DMS114 treated with DMSO at 0.1 percent for 48 hours (cell line): Measurements from ENCODE around the gene KAZALD1.

Experiments
- DNase-seq: peaks from one replicate; lab custom pipeline; 2025; ENCODE audit not compliant: unreplicated experiment; lab: John Stamatoyannopoulos, UW

The KAZALD1 gene

DNA sequence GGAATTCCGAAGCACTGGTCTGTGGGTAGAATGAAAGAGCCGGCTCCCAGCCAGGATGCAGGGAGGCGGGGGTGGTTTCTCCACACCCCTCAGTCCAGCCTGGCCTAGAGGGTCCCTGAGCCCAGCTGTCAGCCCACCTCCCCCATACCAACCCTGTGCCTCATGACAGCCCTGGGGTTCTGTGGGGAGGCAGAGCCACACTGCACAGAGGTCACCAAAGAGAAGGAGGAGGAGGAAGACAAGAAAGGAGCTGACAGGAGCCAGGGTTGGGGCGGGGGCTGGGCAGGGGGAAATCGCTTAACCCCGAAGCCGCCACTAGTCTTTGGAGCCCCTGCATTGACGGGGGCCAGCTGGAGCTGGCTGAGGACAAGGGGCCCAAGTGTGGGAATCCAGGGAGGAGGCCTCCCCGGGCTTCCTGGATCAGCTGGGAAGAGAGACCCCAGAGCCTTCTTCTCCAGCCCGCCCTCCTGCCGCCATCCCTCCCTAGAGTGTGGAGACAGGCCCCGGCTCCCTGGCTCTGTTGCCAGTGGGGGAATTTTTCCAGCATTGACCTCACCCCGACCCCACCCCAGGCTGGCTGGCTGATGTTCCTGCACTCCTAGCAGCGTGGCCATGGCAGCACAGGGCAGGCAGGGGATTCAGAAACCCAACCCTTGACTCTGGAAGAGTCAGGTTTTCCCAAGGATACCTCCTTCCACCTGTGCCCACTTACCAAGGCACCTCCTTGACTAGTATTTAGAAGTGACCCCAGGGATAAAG lies 32.5 kb downstream of the KAZALD1 start:
- DNase-seq, result no peak

DNA sequence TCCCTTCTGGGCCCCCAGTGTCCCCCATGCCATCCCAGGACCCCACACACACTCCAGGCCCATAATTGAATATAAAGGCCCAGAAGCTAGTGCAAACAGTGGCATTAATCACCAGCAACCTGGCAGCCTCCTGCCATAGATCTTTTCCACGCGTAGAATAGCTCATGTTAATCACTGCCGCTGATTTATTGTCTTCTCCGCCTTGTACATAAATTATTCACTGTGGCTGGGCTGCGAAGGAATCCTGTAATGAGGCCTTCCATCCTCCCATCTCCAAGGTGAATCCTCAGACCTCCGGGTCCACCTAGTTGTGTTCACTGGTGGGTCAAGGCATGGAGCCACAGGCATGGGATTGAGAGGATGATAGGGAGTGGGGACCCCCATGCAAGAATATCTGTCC lies 33.2 kb downstream of the KAZALD1 start:
- DNase-seq, result no peak

DNA sequence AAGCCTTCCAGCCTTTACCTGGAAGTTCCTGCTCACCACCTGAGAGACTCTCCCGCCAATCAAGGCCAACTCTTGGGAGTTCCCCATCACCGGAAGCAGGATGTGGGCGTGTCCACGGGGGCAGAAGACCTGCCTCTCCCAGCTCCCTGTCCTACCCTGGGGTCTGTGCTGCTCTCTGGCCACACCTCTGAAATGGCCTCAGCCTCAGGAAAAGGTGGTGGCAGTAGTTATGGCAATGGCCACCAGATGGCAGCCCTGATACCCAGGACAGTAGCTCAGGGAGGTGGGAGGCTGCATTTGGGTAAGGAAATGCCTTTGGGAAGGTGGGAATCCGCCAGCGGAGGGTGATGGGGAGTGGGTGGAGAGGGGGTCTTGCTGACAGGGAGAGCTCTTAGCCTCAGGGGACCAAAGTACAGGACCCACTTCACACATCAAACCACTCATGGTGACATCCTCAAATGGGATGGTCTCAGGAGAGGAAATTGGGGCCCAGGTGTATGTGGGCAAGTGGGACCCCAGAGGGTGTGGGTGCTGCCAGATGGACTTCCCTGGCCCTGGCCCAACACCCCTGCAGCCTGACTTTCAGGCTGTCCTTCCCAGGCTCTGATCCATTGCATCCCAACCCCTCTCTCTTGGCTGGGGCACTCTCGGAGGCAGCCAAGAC lies 33.9 kb downstream of the KAZALD1 start:
- peak; percentile 80 for DNase-seq

DNA sequence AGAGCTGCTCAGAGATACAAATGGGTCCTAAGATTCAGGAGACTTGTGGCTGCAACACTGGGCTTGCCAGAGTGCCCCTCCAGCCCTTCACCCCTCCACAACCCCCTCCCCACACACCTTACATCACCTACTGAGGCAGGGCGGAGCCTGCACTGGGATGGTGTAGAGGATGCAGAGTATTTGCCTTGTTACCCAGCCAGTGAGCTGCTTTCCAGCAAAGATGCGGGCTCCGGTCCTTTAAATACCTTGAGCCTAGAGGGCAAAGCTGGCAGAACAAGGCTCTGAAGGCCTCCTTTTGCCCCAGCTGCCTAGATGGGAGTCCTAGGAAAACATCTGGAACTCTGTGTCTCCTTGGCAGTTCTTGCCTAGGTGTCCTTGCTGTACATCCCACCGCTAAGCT lies 34.6 kb downstream of the KAZALD1 start:
- DNase-seq, result no peak

DNA sequence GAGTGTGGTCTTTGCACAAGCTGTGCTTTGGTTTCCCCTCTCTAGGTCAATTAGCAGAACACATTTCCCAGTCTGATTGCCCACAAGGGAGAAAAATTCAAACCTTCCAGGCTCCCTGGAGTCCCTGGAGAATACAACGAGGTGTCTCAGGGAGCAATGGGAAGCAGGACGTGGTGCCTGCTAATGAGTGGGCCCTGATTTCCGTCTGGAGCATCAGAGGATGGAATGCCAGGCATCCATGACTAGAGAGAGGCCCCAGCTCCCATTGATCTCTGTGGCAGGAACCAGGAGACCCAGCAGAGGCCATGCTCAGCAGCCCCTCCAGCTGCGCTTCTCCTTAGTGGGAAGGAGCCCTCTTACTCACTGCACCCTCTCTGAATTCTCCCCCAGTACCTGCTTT lies 36.1 kb downstream of the KAZALD1 start:
- DNase-seq, result no peak

DNA sequence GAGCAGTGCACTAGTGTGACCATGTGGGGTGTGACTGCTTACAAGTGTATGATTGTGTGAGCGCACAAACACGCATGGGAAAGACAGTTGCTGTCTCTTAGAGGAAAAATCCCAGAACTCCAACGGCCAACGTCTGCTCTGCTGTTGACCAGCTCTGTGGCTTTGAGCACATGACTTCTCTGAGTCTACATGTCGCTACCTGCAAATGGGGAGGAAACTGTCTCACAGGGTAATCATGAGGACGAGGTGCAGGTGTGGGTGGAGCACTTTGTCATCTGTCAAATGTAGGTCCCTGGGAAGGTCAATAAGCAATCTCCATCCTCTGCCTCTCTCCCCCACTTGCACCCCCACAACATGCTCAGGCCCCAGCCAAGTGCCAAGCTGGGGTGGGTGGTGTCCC lies 38.1 kb downstream of the KAZALD1 start:
- no peak for DNase-seq

DNA sequence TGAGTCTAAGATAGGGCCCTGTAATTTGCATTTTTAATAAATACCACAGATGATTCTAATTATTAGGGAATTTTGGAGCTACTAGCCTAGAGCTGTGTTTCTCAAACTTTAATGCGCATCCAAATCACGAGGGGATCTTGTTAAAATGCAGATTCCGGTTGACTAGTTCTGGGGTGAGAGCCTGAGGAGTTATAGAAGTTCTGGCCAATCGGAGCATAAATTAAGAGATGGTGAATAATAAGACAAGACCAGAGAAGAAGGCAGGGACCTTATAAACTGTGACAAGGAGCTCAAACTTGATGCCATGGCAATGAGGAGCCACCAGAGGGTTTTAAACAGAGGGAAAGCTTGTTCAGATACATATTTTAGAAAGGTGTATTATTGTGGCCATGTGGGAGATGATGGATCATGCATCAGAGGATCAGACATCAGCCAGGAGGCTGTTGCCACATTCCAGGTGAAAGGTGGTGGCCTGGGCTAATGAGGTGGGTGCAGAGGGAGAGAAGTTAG lies 39.6 kb downstream of the KAZALD1 start:
- DNase-seq, result no peak

DNA sequence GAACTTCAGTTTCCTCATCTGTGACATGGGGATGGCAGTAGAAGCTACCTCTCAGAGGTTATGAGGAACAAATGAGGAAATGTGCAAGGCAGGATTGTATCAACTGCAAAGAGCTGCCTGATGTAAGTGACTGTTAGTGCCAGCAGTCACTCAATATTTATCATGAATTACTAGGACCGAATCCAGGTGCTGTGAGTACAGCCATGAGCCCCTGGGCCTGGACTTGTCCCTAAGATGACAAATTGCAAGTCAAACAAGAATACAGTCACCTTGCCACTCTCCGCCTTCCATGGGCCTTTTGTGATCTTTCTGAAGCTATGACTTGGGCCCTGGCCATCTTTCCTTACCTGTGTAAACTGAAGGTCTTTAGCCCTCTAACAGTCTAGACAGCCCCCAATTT lies 41.6 kb downstream of the KAZALD1 start:
- no peak for DNase-seq

DNA sequence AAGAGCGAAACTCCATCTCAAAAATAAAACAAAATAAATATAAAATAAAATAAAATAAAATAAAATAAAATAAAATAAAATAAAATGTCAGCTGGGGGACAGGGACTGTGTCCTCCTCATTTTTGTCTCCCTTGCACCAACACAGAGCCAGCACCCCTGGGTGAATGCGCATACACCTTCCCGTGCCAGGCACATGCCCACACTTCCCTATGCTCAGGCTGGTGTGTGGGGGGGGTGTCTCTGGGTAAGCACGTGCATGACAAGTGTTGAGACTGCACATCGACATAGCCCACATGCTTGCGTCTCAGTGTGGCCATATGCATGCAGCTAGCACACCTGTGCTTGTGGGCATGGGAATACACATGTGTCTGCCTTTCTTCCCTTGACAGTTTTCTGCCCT lies 44.6 kb downstream of the KAZALD1 start:
- DNase-seq, result no peak

DNA sequence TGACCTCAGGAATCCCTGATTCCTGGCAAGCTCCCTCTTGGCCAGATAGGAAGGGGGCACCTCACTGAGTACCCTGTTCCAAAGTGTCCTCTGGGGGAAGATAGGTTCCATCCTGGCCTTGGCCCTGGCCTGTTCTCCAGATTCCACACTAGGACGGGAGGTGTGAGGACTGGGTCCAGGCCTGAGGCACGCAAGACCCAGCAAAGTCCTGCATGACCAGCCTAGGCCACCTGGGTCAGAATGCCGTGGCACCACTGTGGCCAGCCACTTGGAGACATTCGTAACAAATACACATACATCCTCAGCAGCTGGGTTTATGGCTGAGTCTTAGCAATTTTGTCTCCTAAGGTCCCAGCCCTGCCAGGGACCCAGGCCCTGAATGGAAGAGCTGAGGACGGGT lies 46.0 kb downstream of the KAZALD1 start:
- no peak for DNase-seq

DNA sequence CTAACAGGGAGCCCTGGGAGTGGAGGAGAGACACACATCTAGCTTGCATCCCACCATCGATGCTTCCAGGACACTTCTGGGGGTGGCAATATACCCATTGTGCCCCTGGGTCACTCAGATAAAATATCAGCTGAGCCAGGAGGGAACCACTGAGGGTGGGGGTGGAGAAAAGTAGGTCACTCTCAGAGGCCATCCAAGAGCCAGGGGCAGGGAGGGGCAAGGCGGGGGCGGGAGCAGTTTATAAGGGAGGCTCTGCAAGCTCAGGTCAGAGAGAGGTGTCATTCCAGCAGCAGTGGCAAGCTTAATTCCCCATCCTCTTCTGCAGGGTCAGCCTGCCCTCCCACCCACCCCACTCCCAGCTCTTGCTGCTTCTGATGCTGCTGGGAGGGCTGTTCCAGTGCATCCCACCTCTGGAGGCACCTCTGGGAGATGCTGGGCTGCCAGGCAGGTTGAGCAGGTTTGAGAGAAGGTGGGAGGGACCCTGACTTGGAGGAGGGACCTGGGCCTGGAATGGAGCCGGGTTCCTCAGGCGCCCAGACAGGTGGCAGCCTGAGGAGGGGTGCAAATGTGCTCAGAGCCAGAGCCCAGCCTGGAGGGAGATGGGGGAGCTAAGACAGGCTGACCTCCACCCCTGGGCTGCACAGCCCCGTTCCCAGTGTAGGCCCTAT lies 49.2 kb downstream of the KAZALD1 start:
- no peak for DNase-seq

DNA sequence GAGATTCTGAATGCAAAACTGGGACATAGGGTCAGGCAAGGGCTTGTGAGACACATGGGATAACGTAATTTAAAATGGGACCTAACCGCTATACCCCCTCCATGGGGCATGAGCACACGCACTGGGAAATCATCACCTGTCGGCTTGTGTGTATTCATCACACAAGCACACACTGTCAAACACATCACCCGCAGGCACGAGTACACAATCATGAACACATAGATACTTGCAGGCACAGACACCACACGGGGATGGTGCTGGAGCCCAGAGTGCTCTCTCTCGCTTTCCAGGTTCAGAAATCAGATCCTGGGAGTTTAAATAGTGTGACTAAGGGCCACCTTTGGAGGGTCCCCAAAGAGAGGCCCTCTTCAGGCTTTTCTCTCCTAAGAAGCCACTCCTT lies 49.8 kb downstream of the KAZALD1 start:
- DNase-seq, result no peak

DNA sequence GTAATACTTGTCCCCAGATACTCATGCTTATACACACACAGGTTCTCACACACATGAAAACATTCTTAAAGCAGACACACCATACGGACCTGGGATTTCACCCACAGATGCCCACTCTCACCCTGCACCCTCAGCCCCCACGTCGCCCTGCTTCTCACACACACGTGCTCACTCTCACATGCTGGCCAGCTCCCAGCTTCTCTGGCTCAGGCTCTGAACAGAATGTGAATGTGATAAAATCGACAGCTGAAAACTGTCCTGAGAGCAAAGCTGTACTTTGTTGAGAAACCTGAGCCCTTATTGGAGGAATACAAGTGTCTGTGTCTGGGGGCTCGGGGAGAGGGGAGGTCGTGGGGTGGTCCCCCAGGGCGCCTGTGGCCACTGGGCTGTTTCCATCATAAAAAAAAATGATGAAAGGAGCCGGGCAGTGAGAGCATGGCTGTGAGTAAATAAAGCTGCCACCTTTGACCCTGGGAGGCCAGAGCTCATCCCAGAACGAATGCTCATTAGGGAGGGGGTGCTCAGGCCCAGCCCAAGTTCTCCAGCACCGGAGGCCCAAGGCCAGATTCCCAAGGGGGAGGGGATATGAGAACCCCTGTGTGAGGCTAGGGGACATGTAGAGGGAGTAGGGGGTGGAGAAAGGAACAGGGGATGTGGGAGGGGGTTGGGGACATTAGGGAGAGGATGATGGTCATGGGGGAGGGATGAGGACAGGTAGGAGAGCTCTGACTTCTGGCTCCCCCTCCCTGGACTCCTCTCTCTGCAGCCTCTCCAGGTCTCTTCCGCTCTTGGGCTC lies 51.2 kb downstream of the KAZALD1 start:
- no peak for DNase-seq

DNA sequence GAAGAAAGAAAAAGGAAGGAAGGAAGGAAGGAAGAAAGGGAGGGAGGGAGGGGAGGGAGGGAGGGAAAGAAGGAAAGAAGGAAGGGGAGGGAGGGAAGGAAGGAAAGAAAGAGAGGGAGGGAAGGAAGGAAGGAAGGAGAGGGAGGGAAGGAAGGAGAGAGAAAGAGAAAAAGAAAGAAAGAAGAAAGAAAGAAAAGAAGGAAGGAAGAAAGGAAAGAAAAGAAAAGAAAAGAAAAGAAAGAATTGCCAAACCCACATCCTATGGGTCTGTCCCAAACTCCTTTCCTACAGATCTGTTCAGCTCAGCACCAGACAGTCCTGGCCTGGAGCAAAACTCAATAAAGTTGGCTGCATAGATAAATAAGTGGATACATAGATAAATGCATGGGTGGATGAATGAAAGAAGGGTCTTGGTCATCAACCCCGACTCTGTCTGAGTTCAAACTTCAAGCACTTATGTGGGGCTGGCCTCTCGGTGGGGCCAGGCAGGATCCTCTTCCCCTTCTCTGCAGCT lies 52.2 kb downstream of the KAZALD1 start:
- DNase-seq, result no peak

DNA sequence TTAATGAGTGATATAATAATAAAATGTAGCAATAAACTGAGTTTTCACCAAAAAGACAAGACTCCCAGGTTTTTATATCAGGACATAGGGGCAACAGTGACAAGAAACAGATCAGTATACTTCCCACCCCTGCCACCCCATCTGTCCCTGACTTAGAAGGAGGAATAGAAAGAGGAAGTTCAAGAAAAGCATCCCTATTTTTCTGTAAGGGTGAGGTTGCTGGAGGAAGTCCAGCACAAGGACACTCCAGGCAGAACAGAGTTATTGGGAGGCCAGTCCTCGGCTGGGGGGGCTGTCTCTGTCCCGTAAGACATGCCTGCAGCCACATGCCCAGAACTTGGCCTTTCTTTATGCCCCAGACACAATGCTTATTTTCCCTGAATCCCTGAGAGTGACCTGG lies 52.9 kb downstream of the KAZALD1 start:
- no peak for DNase-seq
